ENCODE results near the gene MRI1. TPM values are rescaled to one million over a fixed set of nuclear protein-coding genes. Genes with fewer than 3 reads are reported as not detected.

MRI1 gene
- polyA plus RNA-seq, 2 of the 4 experiments (the other 2 are of a cell fraction), result 12.6 to 16.2 TPM

DNA sequence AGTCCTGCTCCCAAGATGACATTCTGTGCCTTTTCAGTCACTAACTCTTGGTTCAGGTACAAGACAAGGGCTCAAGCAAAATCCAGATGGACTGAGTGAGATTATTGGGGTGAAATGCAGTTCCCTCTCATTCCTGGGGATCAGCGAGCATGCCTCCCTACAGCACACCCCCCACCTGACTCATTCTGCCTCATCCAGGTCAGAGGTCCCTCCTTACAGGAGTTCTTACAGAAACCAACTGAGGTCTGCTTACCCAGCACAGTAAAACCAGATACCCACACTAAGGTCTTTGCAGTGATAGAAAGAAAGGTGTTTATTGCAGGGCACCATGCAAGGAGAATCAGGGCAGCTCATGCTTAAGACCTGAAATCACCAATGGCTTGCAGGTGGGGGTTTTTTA, 21.6 kb upstream of the MRI1 start:
- DNase-seq (ENCODE audit: low read depth in 1 of 2, low spot score in 1 of 2) (no peak), ATAC-seq (no peak), FAIRE-seq (no peak)
- TF ChIP-seq HOXB5 (CRISPR knock-in tag; IDR thresholded peaks at IDR 0.05) (no peak), TFCP2L1 (CRISPR knock-in tag; IDR thresholded peaks at IDR 0.05) (no peak), RAD21 (conservative IDR thresholded peaks at IDR 0.05 in 1 of 2, IDR thresholded peaks at IDR 0.05 in 1 of 2) (no peak), ZFP36 (IDR thresholded peaks at IDR 0.05; ENCODE audit: borderline replicate concordance, partially characterized antibody) (no peak), GATA3 (IDR thresholded peaks at IDR 0.05; ENCODE audit: borderline replicate concordance) (no peak), EP300 (IDR thresholded peaks at IDR 0.05) (no peak), ESRRA (IDR thresholded peaks at IDR 0.05; ENCODE audit: borderline replicate concordance, low read length) (no peak), POLR2A (IDR thresholded peaks at IDR 0.05; ENCODE audit: low read length) (no peak)
- TF ChIP-seq, protein P1, sequence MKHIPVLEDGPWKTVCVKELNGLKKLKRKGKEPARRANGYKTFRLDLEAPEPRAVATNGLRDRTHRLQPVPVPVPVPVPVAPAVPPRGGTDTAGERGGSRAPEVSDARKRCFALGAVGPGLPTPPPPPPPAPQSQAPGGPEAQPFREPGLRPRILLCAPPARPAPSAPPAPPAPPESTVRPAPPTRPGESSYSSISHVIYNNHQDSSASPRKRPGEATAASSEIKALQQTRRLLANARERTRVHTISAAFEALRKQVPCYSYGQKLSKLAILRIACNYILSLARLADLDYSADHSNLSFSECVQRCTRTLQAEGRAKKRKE (CRISPR knock-in tag; IDR thresholded peaks at IDR 0.05; ENCODE audit: low read depth), result no peak
- TF ChIP-seq, protein P2, sequence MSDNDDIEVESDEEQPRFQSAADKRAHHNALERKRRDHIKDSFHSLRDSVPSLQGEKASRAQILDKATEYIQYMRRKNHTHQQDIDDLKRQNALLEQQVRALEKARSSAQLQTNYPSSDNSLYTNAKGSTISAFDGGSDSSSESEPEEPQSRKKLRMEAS (IDR thresholded peaks at IDR 0.05), result no peak
- CTCF ChIA-PET, result interaction anchor here (0.6 kb wide), 1 partner anchor 71 kb away, joined by 5 read pairs; no protein-coding TSS in a partner anchor
- WGBS (ENCODE audit: missing lambda C conversion rate), result no CpG with 5 or more reads among the region's 1 CpG
- Histone ChIP-seq H3K4me2 (no peak overlapping the region), H3K4me1 (no peaks in the 10 kb centered on the region), H3K4me3 (no peak overlapping the region), H3K27ac (no peak overlapping the region), H3K9me3 (no peaks in the 10 kb centered on the region)
- POLR2A ChIA-PET, result interaction anchor here (1.0 kb wide), 1 partner anchor 11 kb away, joined by 3 read pairs; no protein-coding TSS in a partner anchor

DNA sequence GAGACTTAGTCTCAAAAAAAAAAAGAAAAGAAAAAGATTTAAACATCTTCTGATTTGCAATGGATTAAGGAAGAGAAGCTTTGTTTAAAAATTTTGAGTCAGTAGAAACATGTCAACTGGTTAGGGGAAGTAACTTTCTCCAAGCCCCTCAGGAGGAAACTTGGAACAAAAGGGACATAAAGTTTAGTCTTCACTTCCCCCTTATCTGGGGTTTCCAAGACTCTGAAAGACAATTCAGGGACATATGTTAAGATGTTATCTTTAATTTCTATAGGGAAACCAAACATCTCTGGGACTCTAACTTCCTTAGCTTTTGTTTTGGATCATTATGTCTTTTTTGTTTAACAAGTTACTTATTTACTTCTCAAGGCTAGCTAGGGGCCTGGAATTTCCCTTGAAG, 20.1 kb upstream of the MRI1 start:
- Histone ChIP-seq H3K4me1 (peaks cover 6% of the 10 kb centered on the region; the same call in 1 of the 3 replicates), H3K4me3 (no peak overlapping the region), H3K27ac (no peak overlapping the region), H3K4me2 (no peak overlapping the region), H3K9me3 (no peaks in the 10 kb centered on the region)
- ATAC-seq (no peak), FAIRE-seq (no peak), DNase-seq (ENCODE audit: low read depth in 1 of 2, low spot score in 1 of 2) (no peak)
- no peak for TF ChIP-seq MYC (IDR thresholded peaks at IDR 0.05; ENCODE audit: borderline replicate concordance, low read length)
- no peak for TF ChIP-seq RNF2 (IDR thresholded peaks at IDR 0.05; ENCODE audit: borderline replicate concordance, low read depth)
- TF ChIP-seq EP300 (IDR thresholded peaks at IDR 0.05), result no peak
- no peak for TF ChIP-seq HOXB13 (CRISPR knock-in tag; IDR thresholded peaks at IDR 0.05; ENCODE audit: low read depth)
- TF ChIP-seq RCOR1 (IDR thresholded peaks at IDR 0.05; ENCODE audit: low read depth, low read length), result no peak
- no peak for TF ChIP-seq ZSCAN20 (CRISPR knock-in tag; IDR thresholded peaks at IDR 0.05)
- TF ChIP-seq TFCP2L1 (CRISPR knock-in tag; IDR thresholded peaks at IDR 0.05), result no peak
- no peak for TF ChIP-seq HDAC2 (IDR thresholded peaks at IDR 0.05)
- TF ChIP-seq FOSB (CRISPR knock-in tag; IDR thresholded peaks at IDR 0.05), result no peak
- TF ChIP-seq, protein P3, sequence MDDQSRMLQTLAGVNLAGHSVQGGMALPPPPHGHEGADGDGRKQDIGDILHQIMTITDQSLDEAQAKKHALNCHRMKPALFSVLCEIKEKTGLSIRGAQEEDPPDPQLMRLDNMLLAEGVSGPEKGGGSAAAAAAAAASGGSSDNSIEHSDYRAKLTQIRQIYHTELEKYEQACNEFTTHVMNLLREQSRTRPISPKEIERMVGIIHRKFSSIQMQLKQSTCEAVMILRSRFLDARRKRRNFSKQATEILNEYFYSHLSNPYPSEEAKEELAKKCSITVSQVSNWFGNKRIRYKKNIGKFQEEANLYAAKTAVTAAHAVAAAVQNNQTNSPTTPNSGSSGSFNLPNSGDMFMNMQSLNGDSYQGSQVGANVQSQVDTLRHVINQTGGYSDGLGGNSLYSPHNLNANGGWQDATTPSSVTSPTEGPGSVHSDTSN (IDR thresholded peaks at IDR 0.05), result no peak
- TF ChIP-seq ZNF302 (CRISPR knock-in tag; IDR thresholded peaks at IDR 0.05), result no peak
- ChIA-PET POLR2A (no interaction called here), CTCF (interaction anchor here (0.6 kb wide), 1 partner anchor 37 kb away, joined by 3 read pairs; no protein-coding TSS in a partner anchor)

DNA sequence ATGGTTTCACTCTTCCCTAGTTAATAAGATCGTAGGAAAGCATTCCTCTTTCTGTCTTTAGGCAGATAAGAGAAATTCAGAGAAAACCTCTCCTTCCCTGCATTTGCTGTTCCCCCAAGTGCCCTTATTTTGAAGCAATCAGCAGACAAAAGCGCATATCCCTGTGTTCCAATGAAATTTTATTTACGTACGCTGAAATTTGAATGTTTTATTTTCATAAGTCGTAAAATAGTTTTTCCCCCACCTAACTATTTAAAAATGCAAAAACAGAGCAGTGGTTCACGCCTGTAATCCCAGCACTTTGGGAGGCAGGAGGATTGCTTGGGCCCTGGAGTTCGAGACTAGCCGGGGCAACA, 17.2 kb upstream of the MRI1 start:
- TF ChIP-seq, protein P4, sequence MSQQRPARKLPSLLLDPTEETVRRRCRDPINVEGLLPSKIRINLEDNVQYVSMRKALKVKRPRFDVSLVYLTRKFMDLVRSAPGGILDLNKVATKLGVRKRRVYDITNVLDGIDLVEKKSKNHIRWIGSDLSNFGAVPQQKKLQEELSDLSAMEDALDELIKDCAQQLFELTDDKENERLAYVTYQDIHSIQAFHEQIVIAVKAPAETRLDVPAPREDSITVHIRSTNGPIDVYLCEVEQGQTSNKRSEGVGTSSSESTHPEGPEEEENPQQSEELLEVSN (IDR thresholded peaks at IDR 0.05; ENCODE audit: borderline replicate concordance, low read depth), result 0 out of 2 replicates have a peak, but pooled peaks have one; percentile 1
- TF ChIP-seq JUN (IDR thresholded peaks at IDR 0.05), result no peak
- no peak for TF ChIP-seq TP53 (CRISPR knock-in tag; IDR thresholded peaks at IDR 0.05)
- ATAC-seq (no peak), FAIRE-seq (no peak), DNase-seq (ENCODE audit: low read depth in 1 of 2, low spot score in 1 of 2) (no peak)
- POLR2A ChIA-PET, result interaction anchor here (0.6 to 2.0 kb wide), 5 partner anchors 16 to 109 kb away, joined by 3 to 17 read pairs (median 6); partner anchors contain the start of genes C19orf53 and ZSWIM4
- peaks cover 6% of the 10 kb centered on the region; the same call in 1 of the 3 replicates for H3K4me1 ChIP-seq
- no peaks in the 10 kb centered on the region for H3K9me3 ChIP-seq
- H3K4me2 ChIP-seq, result 0 out of 3 replicates have a peak overlapping the region, but pooled peaks have one; percentile 11
- CTCF ChIA-PET, result interaction anchor here (1.0 kb wide), 1 partner anchor 15 kb away, joined by 3 read pairs; no protein-coding TSS in a partner anchor
- WGBS (ENCODE audit: missing lambda C conversion rate), result 83% methylated on average over 8 of the region's 8 CpGs
- peak overlapping the region; percentile 2 to 73; a peak in 3 of 6 replicates for H3K27ac ChIP-seq
- H3K4me3 ChIP-seq, result peak overlapping the region; percentile 31

All from A549 (cell line).